Thymus (tissue), 11 donors: ENCODE measurements around the gene SLC25A4. TPM values are rescaled to one million over a fixed set of nuclear protein-coding genes. Genes with fewer than 3 reads are reported as not detected.

ENCODE experiments used
- DNase-seq, 9 donors: peaks; one replicate each; pipeline ENCODE4 v3.0.0-alpha.2; 2013; ENCODE audit warnings: low spot score in 9 of 9, low read depth in 6 of 9, missing footprints in 1 of 9
- H3K27ac ChIP-seq, 2 donors: one replicate each; pipeline ENCODE4 v1.5.1; 2013; ENCODE audit warnings: control low read depth in 1 of 2, low read depth in 1 of 2, low read length in 1 of 2, mild to moderate bottlenecking in 1 of 2, moderate library complexity in 1 of 2
- H3K27me3 ChIP-seq, 2 donors: one replicate each; pipeline ENCODE4 v1.5.1; 2013; ENCODE audit warnings: low read length in 1 of 2; ENCODE audit not compliant: control insufficient read depth in 2 of 2, insufficient read depth in 1 of 2
- H3K36me3 ChIP-seq, 2 donors: one replicate each; pipeline ENCODE4 v1.5.1; 2013; ENCODE audit warnings: low read length in 1 of 2, mild to moderate bottlenecking in 1 of 2, moderate library complexity in 1 of 2; ENCODE audit not compliant: control insufficient read depth in 2 of 2, insufficient read depth in 2 of 2
- H3K4me1 ChIP-seq, 2 donors: one replicate each; pipeline ENCODE4 v1.5.1; 2013; ENCODE audit warnings: low read length in 2 of 2; ENCODE audit not compliant: control insufficient read depth in 2 of 2, insufficient read depth in 2 of 2
- H3K4me3 ChIP-seq, 2 donors: one replicate each; pipeline ENCODE4 v1.5.1; 2013; ENCODE audit warnings: low read length in 2 of 2, control low read depth in 1 of 2, mild to moderate bottlenecking in 1 of 2
- H3K9me3 ChIP-seq, 2 donors: one replicate each; pipeline ENCODE4 v1.5.1; 2013; ENCODE audit warnings: low read length in 1 of 2, mild to moderate bottlenecking in 1 of 2; ENCODE audit not compliant: control insufficient read depth in 2 of 2, insufficient read depth in 1 of 2
- WGBS: extraction: QIAGEN DNeasy Blood & Tissue Kit; methylation state at CpG from one replicate; pipeline ENCODE4 v1.1.7; 2013; 5-methylcytosine and 5-hydroxymethylcytosine counted together
- polyA plus RNA-seq: library from polyadenylated mRNA; stranded (reverse); fragments of 200-250 nt; gene quantifications from one replicate; pipeline ENCODE4 v1.2.3, GENCODE V29; 2013
- total RNA-seq: library from RNA; stranded (reverse); fragments of 120-200 nt; gene quantifications from one replicate; pipeline ENCODE4 v1.2.4, GENCODE V29; 2013
- donor health status: healthy.

Gene SLC25A4
- total and polyA plus RNA-seq, 2 donors = 5.7 to 15.0 TPM

DNA sequence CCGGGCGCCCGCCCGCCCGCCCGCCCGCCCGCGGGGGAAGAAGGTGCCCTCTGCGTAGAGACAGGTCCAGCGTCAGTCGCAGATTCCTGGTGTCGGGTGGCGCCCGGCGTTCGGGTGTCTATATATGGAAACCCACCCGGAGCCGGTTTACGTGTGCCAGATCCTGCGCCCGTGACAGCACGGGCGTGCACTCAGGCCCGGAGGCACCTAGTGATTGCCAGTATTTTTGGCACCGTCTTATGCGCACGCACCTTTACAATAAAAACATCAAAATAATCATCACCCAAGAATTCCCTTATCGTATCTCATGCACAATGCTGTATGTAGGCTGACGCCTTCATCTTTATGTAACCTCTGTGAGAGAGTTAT lies 519 bp downstream of the SLC25A4 start:
- H3K9me3 ChIP-seq = no peaks in the 10 kb centered on the region
- no peaks in the 10 kb centered on the region for H3K36me3 ChIP-seq
- H3K4me1 ChIP-seq = peaks cover 2 to 6% of the 10 kb centered on the region in 2 donors
- H3K4me3 ChIP-seq = peak overlapping the region; percentile 19 to 65
- 3% methylated on average over 30 of the region's 30 CpGs for WGBS
- no peak overlapping the region for H3K27ac ChIP-seq
- H3K27me3 ChIP-seq = peaks cover 25 to 61% of the 10 kb centered on the region in 2 donors
- DNase-seq = peak in 2 of 9 donors; percentile 11 to 39

DNA sequence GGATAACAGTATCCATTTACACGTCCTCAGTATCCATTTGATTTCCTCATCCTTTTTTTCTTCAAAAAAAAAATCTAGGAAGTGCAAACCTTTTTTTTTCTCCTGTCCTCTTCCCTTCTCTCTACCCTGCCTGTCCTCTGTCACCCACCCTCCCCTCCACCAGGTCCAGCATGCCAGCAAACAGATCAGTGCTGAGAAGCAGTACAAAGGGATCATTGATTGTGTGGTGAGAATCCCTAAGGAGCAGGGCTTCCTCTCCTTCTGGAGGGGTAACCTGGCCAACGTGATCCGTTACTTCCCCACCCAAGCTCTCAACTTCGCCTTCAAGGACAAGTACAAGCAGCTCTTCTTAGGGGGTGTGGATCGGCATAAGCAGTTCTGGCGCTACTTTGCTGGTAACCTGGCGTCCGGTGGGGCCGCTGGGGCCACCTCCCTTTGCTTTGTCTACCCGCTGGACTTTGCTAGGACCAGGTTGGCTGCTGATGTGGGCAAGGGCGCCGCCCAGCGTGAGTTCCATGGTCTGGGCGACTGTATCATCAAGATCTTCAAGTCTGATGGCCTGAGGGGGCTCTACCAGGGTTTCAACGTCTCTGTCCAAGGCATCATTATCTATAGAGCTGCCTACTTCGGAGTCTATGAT lies 1.7 kb downstream of the SLC25A4 start:
- Histone ChIP-seq H3K4me1 (peaks cover 2 to 6% of the 10 kb centered on the region in 2 donors), H3K4me3 (no peak overlapping the region), H3K9me3 (no peaks in the 10 kb centered on the region), H3K27me3 (peaks cover 25 to 54% of the 10 kb centered on the region in 2 donors), H3K27ac (no peak overlapping the region), H3K36me3 (no peaks in the 10 kb centered on the region)
- DNase-seq = no peak
- 97% methylated on average over 16 of the region's 16 CpGs for WGBS

DNA sequence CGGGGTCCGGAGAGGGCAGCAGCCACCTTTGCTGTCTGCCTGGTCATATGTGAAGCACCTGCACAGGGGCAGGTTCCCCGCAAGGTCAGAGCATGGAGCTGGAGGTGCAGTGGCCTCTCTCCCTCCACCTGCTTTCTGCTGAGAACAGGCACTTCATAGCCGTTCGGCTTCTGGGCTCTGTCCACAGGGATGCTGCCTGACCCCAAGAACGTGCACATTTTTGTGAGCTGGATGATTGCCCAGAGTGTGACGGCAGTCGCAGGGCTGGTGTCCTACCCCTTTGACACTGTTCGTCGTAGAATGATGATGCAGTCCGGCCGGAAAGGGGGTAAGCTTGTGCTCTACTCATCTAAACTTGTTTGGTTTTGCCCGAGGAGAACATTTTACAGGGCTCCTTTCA lies 2.5 kb downstream of the SLC25A4 start:
- peaks cover 25 to 51% of the 10 kb centered on the region in 2 donors for H3K27me3 ChIP-seq
- no peak overlapping the region for H3K4me3 ChIP-seq
- H3K27ac ChIP-seq = no peak overlapping the region
- 95% methylated on average over 13 of the region's 13 CpGs for WGBS
- no peaks in the 10 kb centered on the region for H3K36me3 ChIP-seq
- DNase-seq = no peak
- H3K4me1 ChIP-seq = peaks cover 2 to 6% of the 10 kb centered on the region in 2 donors
- H3K9me3 ChIP-seq = no peaks in the 10 kb centered on the region

DNA sequence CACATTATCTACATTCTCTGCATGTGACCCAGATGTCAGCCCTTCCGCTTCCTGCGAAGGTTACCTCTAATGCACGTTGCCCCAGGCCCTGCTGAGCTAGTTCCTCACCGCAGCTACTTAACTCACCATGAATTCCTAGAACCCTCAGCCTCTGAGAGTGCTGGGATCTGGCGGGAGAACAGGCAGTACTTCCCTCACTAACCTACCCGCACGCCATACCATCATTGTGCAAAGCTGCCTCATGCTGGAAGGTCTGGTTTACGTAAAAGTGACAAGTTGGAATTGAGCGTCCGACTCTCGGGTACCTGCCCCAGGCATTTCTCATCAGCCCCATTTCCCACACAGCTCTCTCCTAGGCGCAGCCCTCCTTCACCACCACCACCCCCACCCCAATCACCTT lies 6.3 kb downstream of the SLC25A4 start:
- Histone ChIP-seq H3K27me3 (peaks cover 5 to 17% of the 10 kb centered on the region in 2 donors), H3K9me3 (no peaks in the 10 kb centered on the region), H3K4me1 (no peaks in the 10 kb centered on the region), H3K36me3 (no peaks in the 10 kb centered on the region), H3K4me3 (no peak overlapping the region), H3K27ac (no peak overlapping the region)
- DNase-seq = no peak
- 98% methylated on average over 12 of the region's 12 CpGs for WGBS

DNA sequence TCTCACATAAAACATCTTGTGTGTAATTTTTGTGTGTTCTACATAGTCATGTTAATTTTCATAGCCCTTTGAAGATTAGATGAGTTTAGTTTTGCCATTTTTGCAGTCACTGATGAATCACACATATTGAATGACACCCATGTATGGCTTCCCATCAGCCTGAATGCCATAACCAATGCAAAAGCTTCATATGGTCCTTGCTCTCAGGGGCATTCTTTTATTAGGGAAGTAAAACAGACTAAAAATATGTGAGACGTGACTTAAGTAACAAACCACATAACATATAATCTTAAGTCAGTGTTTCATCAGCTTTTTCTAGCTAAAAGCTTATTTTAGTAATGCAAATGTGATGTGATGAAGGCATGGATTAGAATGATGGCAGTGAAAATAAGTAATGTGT lies 8.2 kb downstream of the SLC25A4 start:
- Histone ChIP-seq H3K4me3 (no peak overlapping the region), H3K36me3 (no peaks in the 10 kb centered on the region), H3K4me1 (no peaks in the 10 kb centered on the region), H3K9me3 (no peaks in the 10 kb centered on the region), H3K27me3 (peaks cover 0 to 3% of the 10 kb centered on the region in 2 donors), H3K27ac (no peak overlapping the region)
- DNase-seq = no peak
- WGBS = 95% methylated on average over 1 of the region's 1 CpG

DNA sequence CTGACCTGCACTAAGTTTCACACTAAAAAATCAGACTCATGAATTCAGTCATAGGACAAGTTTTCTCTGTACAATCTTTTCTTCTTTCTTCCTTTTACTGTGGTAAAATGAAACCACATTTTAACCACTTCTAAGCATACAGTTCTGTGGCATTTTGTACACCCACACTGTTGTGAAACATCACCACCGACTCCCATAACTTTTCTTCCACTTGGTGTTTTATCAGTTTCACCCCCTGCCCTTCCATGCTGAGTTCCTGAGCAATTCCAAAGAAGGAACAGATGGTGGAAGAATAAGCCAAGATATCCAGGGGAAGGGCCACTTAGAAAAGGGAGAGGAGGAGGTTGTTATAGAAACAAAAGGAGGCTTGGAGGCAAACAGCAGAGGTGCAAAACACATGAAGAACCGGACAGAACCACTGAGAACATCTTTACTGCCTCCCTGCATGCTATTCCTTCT lies 22.6 kb downstream of the SLC25A4 start:
- Histone ChIP-seq H3K27ac (no peak overlapping the region), H3K9me3 (peaks cover 0 to 2% of the 10 kb centered on the region in 2 donors), H3K4me3 (no peak overlapping the region), H3K4me1 (peaks cover 5% of the 10 kb centered on the region in 2 donors), H3K27me3 (peaks cover 13 to 45% of the 10 kb centered on the region in 2 donors), H3K36me3 (peaks cover 0 to 6% of the 10 kb centered on the region in 2 donors)
- WGBS = 42% methylated on average over 2 of the region's 2 CpGs
- peak in 8 of 9 donors; percentile 32 to 90 (median 60) for DNase-seq

DNA sequence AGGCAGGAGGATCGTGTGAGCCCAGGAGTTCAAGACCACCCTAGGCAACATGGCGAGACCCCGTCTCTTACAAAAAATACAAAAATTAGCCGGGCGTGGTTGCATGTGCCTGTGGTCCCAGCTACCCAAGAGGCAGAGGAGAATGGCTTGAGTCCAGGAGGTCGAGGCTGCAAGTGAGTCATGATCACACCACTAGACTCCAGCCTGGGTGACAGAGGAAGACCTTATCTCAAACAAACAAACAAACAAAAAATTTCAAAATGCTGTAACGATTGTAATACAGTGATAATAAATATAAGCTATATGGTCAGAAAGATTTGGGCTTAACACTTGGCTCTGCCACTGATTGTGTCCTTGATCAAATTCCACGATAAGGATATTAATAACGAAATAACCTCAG lies 24.2 kb downstream of the SLC25A4 start:
- WGBS = 98% methylated on average over 9 of the region's 9 CpGs
- Histone ChIP-seq H3K4me1 (peaks cover 5% of the 10 kb centered on the region in 2 donors), H3K4me3 (no peak overlapping the region), H3K36me3 (peaks cover 0 to 6% of the 10 kb centered on the region in 2 donors), H3K9me3 (peaks cover 0 to 2% of the 10 kb centered on the region in 2 donors), H3K27ac (no peak overlapping the region), H3K27me3 (peaks cover 13 to 42% of the 10 kb centered on the region in 2 donors)
- DNase-seq = no peak

DNA sequence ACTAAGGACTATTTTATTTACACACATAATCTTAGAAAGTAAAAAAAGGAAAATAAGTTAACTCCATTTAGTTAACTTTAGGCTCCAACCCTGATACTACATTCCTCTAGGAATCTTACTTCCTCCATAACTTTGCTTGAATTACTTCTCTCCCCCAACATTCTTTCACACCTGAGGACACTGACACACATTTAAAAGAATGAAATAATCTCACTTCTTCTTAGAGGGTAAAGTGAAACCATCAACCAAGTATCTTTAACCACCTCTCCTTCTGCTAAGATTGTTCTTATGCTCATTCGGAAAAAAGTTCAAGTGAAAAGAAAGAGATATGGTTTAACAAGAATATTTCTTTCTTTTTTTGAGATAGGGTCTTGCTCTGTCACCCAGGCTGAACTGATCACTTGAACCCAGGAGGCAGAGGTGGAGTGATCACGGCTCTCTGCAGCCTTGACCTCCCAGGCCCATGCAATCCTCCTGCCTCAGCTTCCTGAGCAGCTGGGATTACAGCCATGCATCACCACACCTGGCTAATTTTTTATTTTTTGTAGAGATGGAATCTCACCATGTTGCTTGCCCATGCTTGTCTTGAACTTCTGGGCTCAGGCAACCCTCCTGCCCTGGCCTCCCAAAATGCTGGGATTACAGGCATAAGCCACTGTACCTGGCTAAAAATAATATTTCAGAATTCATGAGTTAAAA lies 28.5 kb downstream of the SLC25A4 start:
- DNase-seq = no peak
- Histone ChIP-seq H3K27me3 (peaks cover 6 to 22% of the 10 kb centered on the region in 2 donors), H3K4me3 (no peak overlapping the region), H3K9me3 (peaks cover 0 to 2% of the 10 kb centered on the region in 2 donors), H3K36me3 (peaks cover 3 to 7% of the 10 kb centered on the region in 2 donors), H3K27ac (no peak overlapping the region), H3K4me1 (no peaks in the 10 kb centered on the region)
- WGBS = 90% methylated on average over 2 of the region's 2 CpGs

DNA sequence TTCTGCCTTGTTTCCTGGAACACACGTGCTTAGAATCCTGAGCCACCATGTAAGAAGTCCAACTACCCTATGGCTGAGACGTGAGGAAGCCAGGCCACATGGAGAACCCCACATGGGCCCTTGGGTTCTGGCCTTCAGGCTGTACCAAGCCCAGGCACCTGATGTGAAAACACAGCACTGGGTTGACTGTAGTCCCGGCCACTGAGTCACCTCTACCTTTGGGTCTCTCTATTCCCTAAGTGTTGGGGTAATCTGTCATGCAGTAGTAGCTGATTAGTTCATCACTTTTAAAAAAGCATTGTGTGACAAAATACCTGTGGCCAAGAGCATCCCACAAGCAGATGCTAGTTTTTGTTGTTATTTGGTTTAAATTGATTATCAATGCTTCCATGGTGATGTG lies 36.4 kb downstream of the SLC25A4 start:
- Histone ChIP-seq H3K9me3 (no peaks in the 10 kb centered on the region), H3K36me3 (peaks cover 0 to 4% of the 10 kb centered on the region in 2 donors), H3K4me1 (peaks cover 0 to 2% of the 10 kb centered on the region in 2 donors), H3K27me3 (no peaks in the 10 kb centered on the region), H3K4me3 (no peak overlapping the region), H3K27ac (no peak overlapping the region)
- no peak for DNase-seq
- 93% methylated on average over 3 of the region's 3 CpGs for WGBS
